Mucosa of gallbladder (tissue), 1 donor: ENCODE measurements around the gene MSH5. TPM values are rescaled to one million over a fixed set of nuclear protein-coding genes. Genes with fewer than 3 reads are reported as not detected.

Experiments used
- DNase-seq: peaks from one replicate; pipeline ENCODE4 v3.0.0-alpha.2; 2020; ENCODE audit warnings: low spot score
- total RNA-seq: library from RNA; stranded (reverse); gene quantifications from one replicate; pipeline ENCODE4 v1.2.1, GENCODE V29; 2021
- donor health status: DM: no; HTN: no; CAD: no.

MSH5 gene
- total RNA-seq, 1 donor from 2014 or later, result 19.7 TPM

DNA sequence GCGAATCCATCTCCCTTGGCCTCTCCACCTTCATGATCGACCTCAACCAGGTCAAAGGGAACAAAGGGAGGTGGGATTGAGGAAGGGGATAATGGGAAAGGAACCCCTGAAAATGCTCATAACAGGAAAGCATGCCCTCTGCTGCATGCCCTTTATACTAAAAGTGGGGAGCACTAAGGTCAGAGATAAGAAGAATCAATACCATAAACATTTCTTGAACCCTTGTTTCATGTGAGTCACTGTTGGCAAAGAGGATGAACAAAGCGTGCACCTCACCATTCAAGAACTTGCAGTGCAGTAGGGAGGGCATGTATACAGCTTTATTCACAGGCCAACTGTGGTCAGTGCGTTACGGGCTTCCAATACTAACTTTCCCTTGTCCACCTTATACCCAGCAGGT lies 21.0 kb downstream of the MSH5 start:
- no peak for DNase-seq

DNA sequence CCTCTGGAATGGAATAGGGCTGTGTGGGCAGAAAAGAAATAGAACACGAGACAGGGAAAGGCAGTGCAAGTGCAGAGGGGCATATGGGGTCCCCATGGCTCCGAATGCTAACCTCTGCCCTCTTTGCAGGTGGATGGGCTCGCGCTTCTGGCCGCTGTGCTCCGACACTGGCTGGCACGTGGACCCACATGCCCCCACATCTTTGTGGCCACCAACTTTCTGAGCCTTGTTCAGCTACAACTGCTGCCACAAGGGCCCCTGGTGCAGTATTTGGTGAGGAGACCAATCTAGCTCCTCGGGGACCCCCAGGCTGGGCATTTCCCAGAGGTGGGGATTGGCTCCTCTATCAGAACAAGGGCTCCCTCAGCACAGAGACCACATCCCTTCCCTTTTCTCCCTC lies 21.5 kb downstream of the MSH5 start:
- no peak for DNase-seq

DNA sequence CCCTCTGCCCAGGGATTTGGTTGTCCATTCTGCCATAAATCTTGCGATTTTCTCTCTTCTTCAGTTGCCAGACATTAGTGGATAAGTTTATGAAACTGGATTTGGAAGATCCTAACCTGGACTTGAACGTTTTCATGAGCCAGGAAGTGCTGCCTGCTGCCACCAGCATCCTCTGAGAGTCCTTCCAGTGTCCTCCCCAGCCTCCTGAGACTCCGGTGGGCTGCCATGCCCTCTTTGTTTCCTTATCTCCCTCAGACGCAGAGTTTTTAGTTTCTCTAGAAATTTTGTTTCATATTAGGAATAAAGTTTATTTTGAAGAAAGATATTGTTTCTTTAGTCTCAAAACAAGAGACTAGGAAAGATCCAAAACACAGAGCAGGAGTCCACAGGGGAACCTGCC lies 22.6 kb downstream of the MSH5 start, which contains the start of gene SAPCD1:
Gene SAPCD1 (plus strand): TSS at position 301 of the 400 bp plus-strand sequence. CDS start 399 bp downstream, outside the sequence.
- DNase-seq, result no peak

DNA sequence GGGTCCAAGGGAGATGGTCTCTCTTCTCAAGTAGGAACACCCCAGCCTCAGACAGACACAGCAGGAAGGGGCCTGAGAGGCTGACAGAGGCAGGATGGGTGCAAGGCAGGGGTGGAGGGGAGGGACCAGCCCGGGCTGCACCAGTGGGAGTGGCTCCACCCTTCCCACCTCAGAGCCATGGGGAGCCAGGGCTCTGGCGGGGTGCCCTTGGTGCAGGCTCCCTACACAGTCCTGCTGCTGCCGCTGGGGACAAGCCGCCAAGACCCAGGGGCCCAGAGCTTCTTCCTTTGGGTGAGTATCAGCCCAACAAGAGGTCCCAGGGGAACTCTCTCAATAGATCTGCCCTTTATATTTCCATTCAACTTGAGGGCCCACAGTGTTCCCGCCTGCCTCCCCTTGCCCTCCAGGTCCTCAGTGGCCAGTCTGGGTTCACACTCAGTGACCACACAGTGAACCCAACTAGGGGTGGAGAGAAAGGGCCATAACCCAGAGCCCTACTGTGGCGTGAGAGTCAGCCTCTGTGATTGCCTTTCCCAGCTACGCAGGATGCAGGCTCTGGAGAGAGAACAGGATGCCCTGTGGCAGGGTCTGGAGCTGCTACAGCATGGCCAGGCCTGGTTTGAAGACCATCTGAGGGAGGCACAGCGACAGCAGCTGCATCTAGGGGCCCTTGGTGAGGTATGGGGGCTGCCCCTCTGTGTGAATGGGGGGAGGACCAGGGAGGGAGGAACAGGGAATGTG lies 23.2 kb downstream of the MSH5 start:
- no peak for DNase-seq

DNA sequence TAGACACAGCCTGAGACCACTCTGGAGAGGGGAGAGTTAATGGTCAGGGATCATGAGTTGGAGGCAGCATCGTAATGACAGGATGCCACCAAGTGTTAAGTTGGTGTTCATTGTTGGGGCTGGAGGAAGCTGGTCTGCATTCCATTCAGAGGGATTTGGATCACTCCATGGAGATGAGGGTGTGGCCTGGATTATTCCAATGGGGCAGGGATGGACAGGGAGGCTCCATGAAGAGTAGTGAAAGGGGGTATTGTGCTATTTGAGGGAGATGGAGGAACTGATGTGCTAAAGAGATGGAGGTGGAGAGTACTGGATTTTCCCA lies 23.8 kb downstream of the MSH5 start:
- no peak for DNase-seq

DNA sequence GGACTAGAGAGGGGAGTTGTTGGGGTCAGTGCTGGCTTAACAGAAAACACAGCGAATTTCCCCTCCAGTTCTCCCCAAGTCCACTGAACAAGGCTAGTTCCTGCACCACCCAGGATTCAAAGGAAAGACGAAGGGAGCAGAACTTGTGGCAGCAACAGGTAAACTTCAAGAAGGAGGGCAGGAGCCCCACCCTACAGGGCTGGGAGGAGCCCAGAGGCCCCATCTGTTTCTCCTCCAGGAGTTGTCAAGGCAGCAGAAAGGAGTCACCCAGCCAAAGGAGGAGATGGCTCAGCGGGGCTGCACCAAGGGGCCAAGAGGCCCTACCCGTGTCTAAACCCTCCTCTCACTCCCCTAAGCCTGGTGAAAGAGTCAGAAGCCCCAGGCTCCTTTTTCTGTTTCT lies 24.4 kb downstream of the MSH5 start:
- DNase-seq, result no peak

DNA sequence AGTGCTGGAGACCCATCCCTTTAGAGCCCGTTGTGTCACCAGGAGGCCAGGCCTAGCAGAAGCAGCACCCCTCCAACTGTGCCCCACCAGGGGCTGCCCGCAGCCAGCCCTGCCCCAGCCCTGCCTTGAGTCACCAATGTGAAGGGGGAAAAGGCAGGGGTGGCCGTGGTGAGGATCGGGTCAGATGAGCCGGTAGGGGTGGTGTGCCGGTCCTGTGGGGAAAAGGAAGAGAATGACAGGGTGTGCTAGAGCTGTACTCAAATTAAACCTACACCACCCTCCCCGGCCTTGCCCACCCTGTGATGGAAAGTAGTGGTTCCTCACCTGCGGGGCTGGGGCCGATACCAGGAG lies 25.7 kb downstream of the MSH5 start:
- DNase-seq, result no peak

DNA sequence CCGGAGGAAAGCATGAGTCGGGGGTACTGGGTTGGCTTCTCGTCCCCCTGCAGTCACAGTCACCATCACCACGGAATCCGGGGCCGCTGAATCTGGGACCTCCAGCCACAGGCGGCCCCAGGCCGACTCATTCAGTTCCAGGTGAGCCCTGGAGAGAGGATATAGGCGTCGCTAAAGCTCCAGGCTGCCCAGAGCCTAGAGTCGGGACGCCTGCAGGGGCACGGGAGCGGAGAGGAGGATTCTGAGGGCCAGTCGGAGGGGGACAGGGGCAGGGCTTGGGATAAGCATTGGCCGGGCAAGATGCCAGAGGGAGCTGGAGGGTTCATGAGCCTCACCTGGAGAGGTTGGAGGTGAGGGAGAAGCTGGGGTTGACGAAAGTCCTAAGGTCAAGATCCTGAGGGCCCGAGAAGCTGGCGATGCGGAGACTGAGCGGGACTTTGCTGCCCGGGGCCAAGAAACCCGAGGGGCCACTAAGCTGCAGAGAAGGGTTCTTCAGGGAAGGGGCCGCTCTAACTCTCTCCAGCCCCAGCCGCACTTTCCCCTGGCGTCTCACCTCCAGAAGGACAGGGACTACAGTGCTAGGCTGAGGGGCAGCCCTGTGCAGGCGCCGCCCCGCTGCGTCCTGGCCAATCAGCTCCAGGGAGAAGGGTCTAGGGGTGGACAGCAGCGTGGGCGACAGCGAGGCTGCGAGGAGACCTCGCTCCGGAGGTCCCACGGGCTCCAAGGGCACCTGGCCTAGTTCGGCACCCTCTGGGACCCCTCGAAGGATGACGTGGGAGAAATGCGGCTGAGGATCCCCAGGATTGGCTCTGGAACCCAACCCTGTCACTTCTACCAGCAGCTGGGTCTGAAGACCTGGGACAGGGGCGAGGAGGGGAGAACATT lies 26.3 kb downstream of the MSH5 start:
- DNase-seq, result no peak

DNA sequence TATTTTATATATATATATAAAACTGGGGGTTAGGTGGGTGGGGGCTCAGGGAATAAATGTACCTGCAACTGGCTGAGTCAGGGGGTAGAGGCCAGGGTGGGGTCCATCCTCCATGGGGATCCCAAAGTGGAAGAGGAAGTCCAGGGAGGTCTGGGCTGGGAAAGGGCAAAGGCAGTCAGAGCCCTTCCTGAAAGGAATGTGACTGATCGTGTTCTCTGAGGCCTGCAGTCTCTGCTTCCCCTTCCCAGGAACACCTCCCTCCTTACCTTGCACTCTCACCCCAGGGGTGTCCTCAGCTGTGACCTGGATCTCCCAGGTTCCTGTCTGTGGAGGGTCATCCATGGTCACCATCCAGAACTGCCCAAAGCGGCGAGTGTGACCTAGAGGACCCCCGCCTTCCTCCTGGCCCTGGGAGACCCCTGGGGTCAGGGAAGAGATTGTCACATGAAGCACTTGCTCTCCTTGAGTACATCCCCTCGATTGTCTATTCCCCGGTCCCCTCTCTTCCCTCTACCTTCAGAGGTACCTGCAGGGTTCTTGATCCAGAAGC lies 27.4 kb downstream of the MSH5 start:
- no peak for DNase-seq

DNA sequence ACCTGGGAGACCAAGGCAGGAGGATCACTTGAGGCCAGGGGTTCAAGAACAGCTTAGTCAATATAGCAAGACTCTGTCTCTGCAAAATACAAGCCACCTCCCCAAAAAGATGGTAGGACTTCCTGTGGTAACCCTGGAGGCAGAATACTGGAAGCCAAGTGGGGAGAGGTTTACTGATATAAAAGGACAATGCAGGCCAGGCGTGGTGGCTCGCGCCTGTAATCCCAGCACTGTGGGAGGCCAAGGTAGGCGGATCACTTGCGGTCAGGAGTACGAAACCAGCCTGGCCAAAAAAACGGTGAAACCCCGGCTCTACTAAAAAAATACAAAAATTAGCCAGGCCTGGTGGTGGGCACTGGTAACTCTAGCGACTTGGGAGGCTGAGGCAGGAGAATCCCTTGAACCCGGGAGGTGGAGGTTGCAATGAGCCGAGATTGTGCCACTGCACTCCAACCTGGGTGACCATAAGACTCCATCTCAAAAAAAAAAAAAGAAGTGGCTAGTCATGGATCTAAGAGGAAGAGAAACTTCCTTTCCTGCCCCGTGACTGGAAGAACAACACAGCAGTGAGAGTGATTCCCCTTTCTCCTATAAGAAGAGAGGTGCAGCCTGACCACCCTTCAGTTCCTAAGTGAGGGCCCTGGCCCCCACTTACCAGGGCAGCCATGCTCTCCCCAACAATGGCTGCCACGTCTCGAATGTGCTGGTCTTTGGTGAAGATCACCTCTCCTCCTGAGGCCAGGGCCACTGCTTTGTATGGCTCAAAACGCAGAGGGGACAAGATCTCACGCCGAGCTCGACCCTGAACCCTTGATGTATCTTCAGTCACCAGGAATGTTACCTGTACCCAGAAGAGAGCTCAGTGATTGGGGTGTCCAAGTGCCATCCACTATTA lies 28.8 kb downstream of the MSH5 start:
- DNase-seq, result no peak

DNA sequence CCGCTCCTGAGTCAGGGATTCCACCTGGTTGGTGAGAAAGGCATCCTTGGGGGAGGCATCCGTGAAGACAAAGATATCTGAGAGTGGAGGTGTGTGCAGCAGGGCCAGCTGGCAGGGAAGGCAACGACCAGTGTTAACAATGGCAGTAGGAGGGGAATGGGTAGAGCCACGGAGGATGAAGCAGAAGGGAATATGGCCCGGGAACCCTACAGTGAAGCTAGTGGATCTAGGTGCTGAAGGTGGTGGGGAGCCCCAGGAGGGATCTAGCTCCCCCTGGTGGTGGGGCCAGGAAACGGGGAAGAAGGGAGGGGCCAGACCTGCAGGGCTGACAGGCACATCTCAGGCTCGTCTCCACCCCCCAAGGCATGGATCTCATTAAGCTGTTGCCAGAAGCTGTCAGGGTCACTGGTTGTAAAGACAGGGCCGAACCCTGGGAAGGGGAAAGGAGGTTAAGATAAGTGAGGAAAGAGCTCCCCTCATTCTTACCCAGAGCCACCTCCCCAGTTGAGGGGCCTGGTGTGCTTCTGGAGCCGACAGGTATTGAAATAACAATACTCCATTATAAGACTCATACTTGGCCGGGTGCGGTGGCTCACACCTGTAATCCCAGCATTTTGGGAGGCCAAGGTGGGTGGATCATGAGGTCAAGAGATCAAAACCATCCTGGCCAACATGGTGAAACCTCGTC lies 30.0 kb downstream of the MSH5 start:
- peak; percentile 79 for DNase-seq

DNA sequence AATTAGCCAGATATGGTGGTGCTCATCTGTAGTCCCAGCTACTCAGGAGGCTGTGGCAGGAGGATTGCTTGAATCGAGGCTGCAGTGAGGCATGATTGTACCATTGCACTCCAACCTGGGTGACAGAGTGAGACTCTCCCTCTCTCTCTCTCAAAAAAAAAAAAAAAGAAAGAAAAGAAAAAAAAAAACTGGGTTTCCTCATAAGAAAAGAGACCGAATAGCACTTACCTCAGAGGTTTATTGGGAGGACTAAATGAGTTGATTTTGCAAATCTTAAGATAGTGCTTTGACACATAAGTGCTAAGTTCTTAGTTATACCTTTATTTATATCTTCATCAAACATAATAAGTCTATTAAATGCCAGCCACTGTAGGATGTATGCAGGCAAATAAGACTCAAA lies 31.1 kb downstream of the MSH5 start:
- no peak for DNase-seq

DNA sequence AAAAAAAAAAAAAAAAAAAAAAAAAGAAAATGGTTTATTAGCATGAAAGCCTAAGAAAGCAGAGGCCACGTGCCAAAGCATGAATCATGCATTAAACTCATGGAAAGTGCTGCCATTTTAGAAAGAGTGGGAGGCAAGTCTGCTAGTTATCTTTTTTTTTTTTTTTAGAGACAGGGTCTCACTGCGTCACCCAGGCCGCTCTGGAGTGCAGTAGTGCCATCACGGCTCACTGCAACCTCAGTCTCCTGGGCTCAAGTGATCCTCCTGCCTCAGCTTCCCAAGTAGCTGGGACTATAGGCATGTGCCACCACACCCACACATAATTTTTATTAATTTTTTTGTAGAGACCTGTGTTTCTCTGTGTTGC lies 32.2 kb downstream of the MSH5 start:
- no peak for DNase-seq

DNA sequence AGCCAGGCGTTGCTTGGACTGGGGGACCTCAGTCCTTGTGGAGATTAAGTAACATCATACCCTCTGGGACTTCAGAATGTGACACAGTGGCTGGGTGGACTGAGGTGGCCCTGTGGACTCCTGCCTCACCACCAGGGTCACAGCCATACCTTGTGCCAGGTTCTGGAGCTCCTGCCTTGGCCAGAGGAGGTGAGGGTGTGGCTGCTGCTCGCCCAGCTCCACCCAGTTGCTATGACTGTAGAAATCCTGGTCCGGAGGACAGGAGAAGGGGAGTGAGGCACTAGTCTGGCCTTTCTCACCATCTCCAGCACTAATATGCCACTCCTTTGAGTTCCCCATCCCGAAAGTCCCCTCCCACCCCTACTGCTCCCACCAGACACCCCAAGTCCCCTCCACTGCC lies 35.4 kb downstream of the MSH5 start:
- no peak for DNase-seq

DNA sequence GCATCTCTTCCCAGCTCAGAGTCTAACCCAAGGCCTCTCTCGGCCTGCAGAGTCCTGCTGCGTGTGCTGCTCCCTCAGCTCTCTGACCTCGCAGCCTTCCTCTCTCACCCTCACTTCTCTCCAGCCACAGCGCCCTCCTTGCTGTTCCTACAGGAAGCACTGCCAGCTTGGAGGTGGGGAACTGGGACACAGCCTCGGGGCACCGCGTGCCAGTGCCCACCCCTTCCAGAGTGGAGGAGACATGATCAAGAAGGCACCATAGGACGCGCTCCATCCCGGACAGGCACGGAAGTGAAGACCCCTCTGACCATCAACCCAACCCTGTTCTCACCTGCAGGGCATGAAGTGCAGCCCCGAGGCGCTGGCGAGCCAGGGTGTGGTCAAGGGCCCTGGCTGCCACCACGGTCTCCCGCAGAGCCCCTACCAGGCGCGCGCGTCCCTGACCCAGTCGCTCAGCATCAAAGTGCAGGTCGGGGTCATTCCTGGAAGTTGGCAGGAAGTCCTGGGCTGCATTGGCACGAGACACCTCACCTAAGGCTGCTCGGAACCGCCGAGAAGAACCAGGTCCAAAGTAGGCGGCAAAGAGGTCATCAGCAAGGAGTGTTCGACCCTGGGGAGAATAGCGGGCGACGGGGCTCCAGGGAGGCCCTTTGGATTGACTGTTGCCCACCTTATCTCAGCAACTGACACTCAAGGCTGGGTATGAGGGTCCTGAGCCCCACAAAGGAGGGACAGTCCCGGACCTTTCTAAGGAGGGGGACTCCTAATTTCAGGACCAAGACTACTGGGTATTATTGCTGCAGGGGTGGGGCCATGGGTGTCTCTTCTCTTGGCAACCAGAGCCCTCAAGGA lies 36.1 kb downstream of the MSH5 start:
- DNase-seq, result no peak

DNA sequence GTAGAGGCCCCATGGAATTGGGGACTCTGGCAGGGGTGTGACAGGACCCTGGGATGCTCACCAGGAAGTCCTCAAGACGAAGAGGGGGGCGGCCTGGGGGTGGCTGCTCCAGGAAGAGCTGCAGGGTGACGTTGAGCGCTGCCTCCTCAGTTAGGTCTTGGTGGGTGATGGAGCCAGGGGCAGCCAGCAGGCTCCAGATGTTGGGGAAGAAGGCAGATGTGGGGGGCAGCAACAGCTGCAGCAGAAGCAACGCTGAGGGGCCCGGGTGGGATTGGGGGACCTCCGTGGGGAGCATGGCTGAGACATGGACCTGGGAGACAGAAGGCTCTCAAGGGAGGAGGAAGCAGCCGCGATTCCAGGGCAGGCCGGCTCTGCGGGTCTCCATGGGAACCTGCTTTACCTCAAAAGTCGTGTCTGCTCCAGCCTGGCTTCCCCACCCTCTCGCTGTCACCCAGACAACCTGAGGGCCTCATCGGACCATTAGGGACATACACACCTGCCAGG lies 36.7 kb downstream of the MSH5 start:
- no peak for DNase-seq

DNA sequence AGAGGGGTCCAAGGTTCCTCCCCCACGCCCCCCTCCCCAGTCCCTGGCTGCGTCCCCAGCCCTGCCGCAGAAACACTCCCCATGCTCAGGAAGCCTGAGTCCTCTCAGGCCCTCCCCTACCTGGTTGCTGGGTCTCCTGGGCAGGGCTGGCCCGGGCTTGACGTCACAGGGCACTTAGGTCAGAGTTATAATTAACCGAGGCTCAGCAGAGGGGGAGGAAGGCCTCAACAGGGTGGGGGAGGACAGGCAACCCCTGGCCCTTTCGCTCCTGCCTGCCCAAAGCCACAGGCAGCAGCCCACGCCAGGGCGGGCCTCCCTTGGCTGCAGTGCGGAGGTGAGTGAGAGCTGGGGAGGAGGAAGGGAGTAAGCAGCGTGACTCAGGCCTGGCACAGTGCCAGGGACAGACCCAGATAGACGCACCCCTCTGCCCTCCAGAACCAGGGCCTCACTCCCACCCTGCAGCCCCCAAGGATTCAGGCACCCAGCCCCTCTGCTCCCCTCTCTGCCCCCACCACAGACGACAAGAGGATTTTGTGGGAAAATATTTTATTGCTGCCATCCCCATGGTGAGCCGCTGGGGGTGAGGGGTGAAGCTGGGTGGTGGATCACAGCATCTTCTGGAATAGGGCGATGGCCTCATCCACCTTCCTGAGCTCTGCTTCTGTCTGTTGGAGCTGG lies 37.3 kb downstream of the MSH5 start, which contains the start of gene VWA7:
Gene VWA7 (minus strand): TSS at position 340 of the 678 bp plus-strand sequence. CDS start 549 bp downstream, outside the sequence.
- peak; percentile 84 for DNase-seq

DNA sequence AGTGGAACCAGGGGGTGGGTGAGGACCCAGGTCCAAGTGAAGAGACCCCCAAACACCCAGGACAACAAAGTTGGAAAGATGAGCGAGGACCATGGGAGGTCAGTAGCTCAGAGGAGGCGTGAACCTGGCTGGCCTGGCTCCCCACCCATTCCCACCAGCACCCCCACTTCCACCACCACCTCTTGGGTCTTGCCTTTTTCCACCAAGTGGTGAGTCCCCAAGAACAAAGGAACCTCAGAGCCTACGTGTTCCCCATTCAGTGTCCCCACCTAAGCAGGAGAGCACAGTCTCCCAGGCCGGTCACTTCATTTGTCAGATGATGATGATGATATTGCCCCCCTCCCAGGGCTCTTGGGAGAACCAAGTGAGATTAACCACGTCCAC lies 37.9 kb downstream of the MSH5 start:
- no peak for DNase-seq

DNA sequence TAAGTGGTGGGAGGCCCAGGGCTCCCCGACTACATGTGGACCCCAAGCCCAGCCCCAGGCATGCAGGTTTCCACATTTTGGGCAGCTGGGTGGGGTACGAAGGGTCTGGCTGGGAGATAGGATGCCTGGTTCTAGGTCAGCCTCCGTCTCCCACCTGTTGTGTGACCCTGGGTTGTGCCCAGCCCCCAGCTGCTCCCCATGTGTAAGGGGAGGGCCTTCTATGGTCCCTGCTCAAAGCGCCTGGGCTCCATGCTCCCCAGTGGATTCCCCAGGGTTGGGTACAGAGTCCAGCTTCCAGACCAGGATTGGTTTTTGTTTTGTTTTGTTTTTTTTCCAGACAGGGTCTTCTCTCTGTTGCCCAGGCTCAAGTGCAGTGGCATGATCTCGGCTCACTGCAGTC lies 38.4 kb downstream of the MSH5 start:
- no peak for DNase-seq
